SK-N-SH treated with all-trans-retinoic acid at 6 μM for 48 hours (cell line): ENCODE data around the gene CPPED1.

Experiments used
- BACH2 ChIP-seq: fragments of 250-450 bp; sonication (Bioruptor Pico); IDR thresholded peaks from 2 replicates; pipeline ENCODE4 v1.9.0; 2021; ENCODE audit warnings: mild to moderate bottlenecking, borderline replicate concordance
- GLIS3 ChIP-seq: fragments of 250-450 bp; sonication (Bioruptor Pico); IDR thresholded peaks from 2 replicates; pipeline ENCODE4 v1.5.0; 2020; ENCODE audit warnings: mild to moderate bottlenecking, moderate library complexity
- TF ChIP-seq, protein P1 (sequence below): fragments of 250-450 bp; sonication (Bioruptor Pico); IDR thresholded peaks from 2 replicates; pipeline ENCODE4 v1.8.0; 2021; ENCODE audit warnings: low read depth, mild to moderate bottlenecking, moderate library complexity, borderline replicate concordance
- TF ChIP-seq, protein P2 (sequence below): fragments of 250-450 bp; sonication (Bioruptor Pico); IDR thresholded peaks from 2 replicates; pipeline ENCODE4 v1.5.1; 2020; ENCODE audit warnings: low read depth, mild to moderate bottlenecking, moderate library complexity

DNA sequence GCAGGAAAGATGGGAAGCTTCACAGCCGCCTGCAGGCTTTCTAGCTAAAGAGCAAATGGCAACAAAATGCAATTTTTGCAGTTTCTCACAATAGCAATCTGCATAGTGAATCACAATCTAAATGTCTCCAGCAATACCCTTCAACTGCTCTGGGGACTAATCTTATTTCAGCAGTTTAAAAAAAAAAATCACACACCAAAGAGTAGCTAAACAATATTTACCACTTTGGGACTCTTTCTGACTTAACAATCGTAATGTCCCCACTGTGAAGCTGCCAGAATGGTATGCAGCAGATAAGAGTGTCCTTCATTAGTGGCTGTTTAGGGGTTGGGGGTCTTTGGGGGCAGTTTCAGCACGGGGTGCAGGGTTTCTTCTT is 9.8 kb downstream of the CPPED1 start:
- TF ChIP-seq GLIS3 (CRISPR knock-in tag) (no peak), BACH2 (CRISPR knock-in tag) (no peak)
- TF ChIP-seq, protein P1, sequence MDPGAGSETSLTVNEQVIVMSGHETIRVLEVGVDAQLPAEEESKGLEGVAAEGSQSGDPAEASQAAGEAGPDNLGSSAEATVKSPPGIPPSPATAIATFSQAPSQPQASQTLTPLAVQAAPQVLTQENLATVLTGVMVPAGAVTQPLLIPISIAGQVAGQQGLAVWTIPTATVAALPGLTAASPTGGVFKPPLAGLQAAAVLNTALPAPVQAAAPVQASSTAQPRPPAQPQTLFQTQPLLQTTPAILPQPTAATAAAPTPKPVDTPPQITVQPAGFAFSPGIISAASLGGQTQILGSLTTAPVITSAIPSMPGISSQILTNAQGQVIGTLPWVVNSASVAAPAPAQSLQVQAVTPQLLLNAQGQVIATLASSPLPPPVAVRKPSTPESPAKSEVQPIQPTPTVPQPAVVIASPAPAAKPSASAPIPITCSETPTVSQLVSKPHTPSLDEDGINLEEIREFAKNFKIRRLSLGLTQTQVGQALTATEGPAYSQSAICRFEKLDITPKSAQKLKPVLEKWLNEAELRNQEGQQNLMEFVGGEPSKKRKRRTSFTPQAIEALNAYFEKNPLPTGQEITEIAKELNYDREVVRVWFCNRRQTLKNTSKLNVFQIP (CRISPR knock-in tag): no peak
- TF ChIP-seq, protein P2, sequence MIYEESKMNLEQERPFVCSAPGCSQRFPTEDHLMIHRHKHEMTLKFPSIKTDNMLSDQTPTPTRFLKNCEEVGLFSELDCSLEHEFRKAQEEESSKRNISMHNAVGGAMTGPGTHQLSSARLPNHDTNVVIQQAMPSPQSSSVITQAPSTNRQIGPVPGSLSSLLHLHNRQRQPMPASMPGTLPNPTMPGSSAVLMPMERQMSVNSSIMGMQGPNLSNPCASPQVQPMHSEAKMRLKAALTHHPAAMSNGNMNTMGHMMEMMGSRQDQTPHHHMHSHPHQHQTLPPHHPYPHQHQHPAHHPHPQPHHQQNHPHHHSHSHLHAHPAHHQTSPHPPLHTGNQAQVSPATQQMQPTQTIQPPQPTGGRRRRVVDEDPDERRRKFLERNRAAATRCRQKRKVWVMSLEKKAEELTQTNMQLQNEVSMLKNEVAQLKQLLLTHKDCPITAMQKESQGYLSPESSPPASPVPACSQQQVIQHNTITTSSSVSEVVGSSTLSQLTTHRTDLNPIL (CRISPR knock-in tag): no peak
